GM12878 (cell line): ENCODE results near the gene UNC45A. TPM values are rescaled to one million over a fixed set of nuclear protein-coding genes. Genes with fewer than 3 reads are reported as not detected.

Experiments
- ATAC-seq: fragments of 200-7000 bp; cut with Tn5 transposase; 3 replicates; pipeline ENCODE4 v1.9.1; 2020; ENCODE audit warnings: mild to moderate bottlenecking, moderate library complexity
- BruUV-seq: library from RNA; stranded (reverse); fragments of 400-500 nt; replicated peaks from 2 replicates; lab custom pipeline; 2021; lab: Mats Ljungman, UMichigan
- CTCF ChIA-PET: fragments of 300-600 bp; sonication (Branson Sonifier 250); formaldehyde crosslinking; extraction: SDS; loops from one replicate; lab custom pipeline; 2021; ENCODE audit warnings: inconsistent platforms; lab: Yijun Ruan, JAX
- POLR2A ChIA-PET: fragments of 350-600 bp; formaldehyde crosslinking; extraction: SDS; loops from one replicate; lab custom pipeline; 2021; ENCODE audit warnings: inconsistent platforms; lab: Charles Lee
- RAD21 ChIA-PET: fragments of 300-600 bp; sonication (Branson Sonifier 250); formaldehyde crosslinking; loops from one replicate; lab custom pipeline; 2023; ENCODE audit warnings: antibody characterized with exemption; ENCODE audit not compliant: unreplicated experiment; lab: Charles Lee
- SMC1A ChIA-PET: fragments of 300-600 bp; sonication (Branson Sonifier 250); formaldehyde crosslinking; loops from one replicate; lab custom pipeline; 2023; ENCODE audit not compliant: unreplicated experiment, uncharacterized antibody; lab: Charles Lee
- DNase-seq: peaks from one replicate; pipeline ENCODE4 v3.0.0-alpha.2; 2011; ENCODE audit warnings: low read depth, low spot score
- FAIRE-seq: peaks from 3 replicates; lab custom pipeline; 2011; peaks lifted over from hg19 to GRCh38; lab: Jason Lieb, UNC
- H2AFZ ChIP-seq: 2 replicates; pipeline ENCODE4 v1.6.0; 2011; ENCODE audit warnings: low read depth, low read length, control low read depth; ENCODE audit not compliant: control insufficient read depth
- H3K27ac ChIP-seq: 2 replicates; pipeline ENCODE4 v1.5.1; 2011; ENCODE audit warnings: control low read depth; ENCODE audit not compliant: control insufficient read depth, insufficient read depth
- H3K27me3 ChIP-seq, 2 experiments: replicated peaks in 1 of 2; 2 replicates each; pipeline versions ENCODE4 v1.6.0 to v1.6.1; 2011; ENCODE audit warnings: low read length in 1 of 2; ENCODE audit not compliant: control insufficient read depth in 2 of 2, insufficient read depth in 2 of 2
- H3K36me3 ChIP-seq, 2 experiments: 2 replicates each; pipeline ENCODE4 v1.5.1; 2011; ENCODE audit warnings: low read length in 1 of 2; ENCODE audit not compliant: control insufficient read depth in 2 of 2, insufficient read depth in 2 of 2
- H3K4me1 ChIP-seq: 2 replicates; pipeline ENCODE4 v1.6.1; 2011; ENCODE audit warnings: mild to moderate bottlenecking, low read length, moderate library complexity, mixed read lengths; ENCODE audit not compliant: control insufficient read depth, insufficient read depth
- H3K4me2 ChIP-seq: 2 replicates; pipeline ENCODE4 v1.6.0; 2011; ENCODE audit warnings: control low read depth; ENCODE audit not compliant: control insufficient read depth, insufficient read depth
- H3K4me3 ChIP-seq: fragments of 200-600 bp; sonication (generic); 2 replicates; pipeline ENCODE4 v1.5.1; 2016
- H3K79me2 ChIP-seq: 2 replicates; pipeline ENCODE4 v1.6.0; 2011; ENCODE audit warnings: low read length; ENCODE audit not compliant: control insufficient read depth, insufficient read depth
- H3K9ac ChIP-seq: 2 replicates; pipeline ENCODE4 v1.8.0; 2011; ENCODE audit warnings: low read length, control low read depth, mixed read lengths; ENCODE audit not compliant: control insufficient read depth, insufficient read depth
- H3K9me3 ChIP-seq: replicated peaks from 3 replicates; pipeline ENCODE4 v1.5.1; 2011; ENCODE audit warnings: mild to moderate bottlenecking, low read length; ENCODE audit not compliant: control insufficient read depth, insufficient read depth
- H4K20me1 ChIP-seq: 2 replicates; pipeline ENCODE4 v1.6.0; 2011; ENCODE audit not compliant: control insufficient read depth, insufficient read depth
- EED ChIP-seq: sonication (generic); IDR thresholded peaks from 2 replicates; pipeline ENCODE4 v1.6.1; 2016; ENCODE audit warnings: antibody characterized with exemption, low read depth
- FOXM1 ChIP-seq: IDR thresholded peaks from 2 replicates; pipeline ENCODE4 v1.6.1; 2012; ENCODE audit warnings: low read depth, mild to moderate bottlenecking, inconsistent platforms, low read length, moderate library complexity
- WGBS: methylation state at CpG from one replicate; pipeline ENCODE4 v1.1.6; 2016; ENCODE audit warnings: low lambda C conversion rate; ENCODE audit not compliant: insufficient replicate concordance, insufficient coverage; ENCODE audit errors: missing lambda C conversion rate; 5-methylcytosine and 5-hydroxymethylcytosine counted together
- in situ Hi-C: fragments of 300-500 bp; cut with MboI; formaldehyde crosslinking; loops from 9 replicates; pipeline ENCODE4 v1.14.3; 2018; ENCODE audit warnings: mixed read lengths
- intact Hi-C: fragments of 100-400 bp; cut with micrococcal nuclease; formaldehyde crosslinking; loops from one replicate; pipeline ENCODE4 v1.14.2; 2022; ENCODE audit not compliant: unreplicated experiment
- polyA plus RNA-seq, 11 experiments: library from polyadenylated mRNA; depleted of rRNA in 4 of 11; unstranded in 6 of 11; stranded (reverse) in 5 of 11; fragments of >200 nt; fragmentation: Nextera tagmentation in 4 of 11; fragmentation: Illumina TruSeq in 1 of 11; extraction: Ambion mirVana in 4 of 11; extraction: Trizol in 1 of 11; gene quantifications; 1 replicate in 1 of 11; 2 replicates in 10 of 11; pipeline versions ENCODE4 v1.2.1 to v1.2.3, GENCODE V29; 2011 to 2016; ENCODE audit warnings: inconsistent platforms in 2 of 11, missing spikeins in 2 of 11, low read depth in 1 of 11
- total RNA-seq, 4 experiments: library from RNA; depleted of rRNA in 3 of 4; stranded (reverse); fragments of >200 nt in 3 of 4; fragmentation: Illumina TruSeq in 1 of 4; extraction: Trizol in 1 of 4; gene quantifications; 2 replicates each; pipeline versions ENCODE4 v1.2.1 to v1.2.3, GENCODE V29; 2013 to 2021
- TF ChIP-seq, protein P1 (sequence below): IDR thresholded peaks from 2 replicates; pipeline ENCODE4 v1.6.1; 2011; ENCODE audit warnings: borderline replicate concordance, low read depth, mild to moderate bottlenecking, moderate library complexity, low read length; ENCODE audit not compliant: insufficient read depth, poor library complexity, severe bottlenecking
- TF ChIP-seq, protein P2 (sequence below): IDR thresholded peaks from 2 replicates; pipeline ENCODE4 v1.6.1; 2012; ENCODE audit warnings: low read depth, low read length, improper control_type of control experiment

UNC45A gene
- total and polyA plus RNA-seq, 10 of the 15 experiments (the other 5 are each of a cell fraction or from before 2014, with no cell fraction given), result 10.3 to 57.8 (median 40.5) TPM

DNA sequence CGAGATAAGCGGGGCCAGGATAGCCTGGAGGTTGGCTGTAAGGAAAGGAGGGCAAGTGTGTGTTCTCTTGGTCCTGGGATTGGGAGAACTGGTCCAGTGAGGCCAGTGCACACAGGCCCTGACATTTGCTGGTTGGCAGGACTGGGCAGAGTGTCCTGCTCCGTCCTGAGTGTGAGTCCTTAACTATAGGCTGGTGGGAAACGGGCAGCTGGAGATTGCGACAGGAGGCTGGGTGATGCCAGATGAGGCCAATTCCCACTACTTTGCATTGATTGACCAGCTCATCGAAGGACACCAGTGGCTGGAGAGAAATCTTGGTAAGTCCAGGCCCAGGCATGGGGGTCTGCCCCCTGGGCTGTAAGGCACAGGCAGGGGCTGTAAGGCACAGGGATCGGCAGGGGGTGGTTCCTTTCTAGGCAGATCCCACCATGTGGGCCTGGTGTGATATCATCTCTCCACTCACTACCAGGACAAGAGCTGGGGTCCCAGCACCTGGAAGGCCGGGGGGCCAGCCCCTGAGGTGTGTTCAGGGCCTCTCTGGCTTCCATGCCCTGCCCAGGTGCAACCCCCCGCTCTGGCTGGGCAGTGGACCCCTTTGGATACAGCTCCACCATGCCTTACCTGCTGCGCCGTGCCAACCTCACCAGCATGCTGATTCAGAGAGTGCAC, 28.8 kb upstream of the UNC45A start:
- no peak overlapping the region for H3K9ac ChIP-seq
- H3K79me2 ChIP-seq, result peaks cover 18% of the 10 kb centered on the region
- H3K4me2 ChIP-seq, result no peak overlapping the region
- TF ChIP-seq FOXM1, result no peak
- TF ChIP-seq, protein P1, sequence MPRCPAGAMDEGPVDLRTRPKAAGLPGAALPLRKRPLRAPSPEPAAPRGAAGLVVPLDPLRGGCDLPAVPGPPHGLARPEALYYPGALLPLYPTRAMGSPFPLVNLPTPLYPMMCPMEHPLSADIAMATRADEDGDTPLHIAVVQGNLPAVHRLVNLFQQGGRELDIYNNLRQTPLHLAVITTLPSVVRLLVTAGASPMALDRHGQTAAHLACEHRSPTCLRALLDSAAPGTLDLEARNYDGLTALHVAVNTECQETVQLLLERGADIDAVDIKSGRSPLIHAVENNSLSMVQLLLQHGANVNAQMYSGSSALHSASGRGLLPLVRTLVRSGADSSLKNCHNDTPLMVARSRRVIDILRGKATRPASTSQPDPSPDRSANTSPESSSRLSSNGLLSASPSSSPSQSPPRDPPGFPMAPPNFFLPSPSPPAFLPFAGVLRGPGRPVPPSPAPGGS, result no peak
- no peak for TF ChIP-seq EED
- TF ChIP-seq, protein P2, sequence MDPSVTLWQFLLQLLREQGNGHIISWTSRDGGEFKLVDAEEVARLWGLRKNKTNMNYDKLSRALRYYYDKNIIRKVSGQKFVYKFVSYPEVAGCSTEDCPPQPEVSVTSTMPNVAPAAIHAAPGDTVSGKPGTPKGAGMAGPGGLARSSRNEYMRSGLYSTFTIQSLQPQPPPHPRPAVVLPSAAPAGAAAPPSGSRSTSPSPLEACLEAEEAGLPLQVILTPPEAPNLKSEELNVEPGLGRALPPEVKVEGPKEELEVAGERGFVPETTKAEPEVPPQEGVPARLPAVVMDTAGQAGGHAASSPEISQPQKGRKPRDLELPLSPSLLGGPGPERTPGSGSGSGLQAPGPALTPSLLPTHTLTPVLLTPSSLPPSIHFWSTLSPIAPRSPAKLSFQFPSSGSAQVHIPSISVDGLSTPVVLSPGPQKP, result no peak
- DNase-seq (no peak), FAIRE-seq (no peak), ATAC-seq (no peak)
- no peaks in the 10 kb centered on the region for H3K27me3 ChIP-seq
- ChIA-PET SMC1A (interaction anchor here (1.4 to 12.3 kb wide), 2 partner anchors 17 to 26 kb away, joined by 3 to 225 read pairs; partner anchors contain the start of genes HDDC3 and UNC45A), CTCF (interaction anchor here (15.1 kb wide), 1 partner anchor 23 kb away, joined by 480 read pairs; the partner anchor contains the start of genes HDDC3 and UNC45A), RAD21 (interaction anchor here (9.2 kb wide), 1 partner anchor 26 kb away, joined by 193 read pairs; the partner anchor contains the start of genes HDDC3 and UNC45A), POLR2A (interaction anchor here (7.6 kb wide), 1 partner anchor 26 kb away, joined by 113 read pairs; the partner anchor contains the start of genes HDDC3 and UNC45A)
- TSS peak; percentile 27 for BruUV-seq
- intact Hi-C loops, result no loop called here
- H3K4me1 ChIP-seq, result peaks cover 10% of the 10 kb centered on the region
- no peak overlapping the region for H3K4me3 ChIP-seq
- in situ Hi-C loops, result no loop called here
- no peaks in the 10 kb centered on the region; the same call in 1 of the 2 replicates for H4K20me1 ChIP-seq
- H2AFZ ChIP-seq, result no peak overlapping the region
- H3K27ac ChIP-seq, result no peak overlapping the region
- H3K9me3 ChIP-seq, result no peaks in the 10 kb centered on the region
- 97% methylated on average over 11 of the region's 11 CpGs for WGBS
- peaks cover 18 to 40% of the 10 kb centered on the region in 2 experiments for H3K36me3 ChIP-seq
